Colonic mucosa (tissue), 4 donors: ENCODE measurements around the gene COL27A1. TPM values are rescaled to one million over a fixed set of nuclear protein-coding genes. Genes with fewer than 3 reads are reported as not detected.

Source experiments
- DNase-seq: peaks from one replicate; pipeline ENCODE4 v3.0.0-alpha.2; 2020
- H3K27ac ChIP-seq: fragments of 200-600 bp; one replicate; pipeline ENCODE4 v1.8.0; 2021
- H3K27me3 ChIP-seq: fragments of 200-600 bp; one replicate; pipeline ENCODE4 v1.8.0; 2021
- H3K36me3 ChIP-seq: fragments of 200-600 bp; one replicate; pipeline ENCODE4 v1.8.0; 2021
- H3K4me1 ChIP-seq: fragments of 200-600 bp; one replicate; pipeline ENCODE4 v1.8.0; 2021; ENCODE audit warnings: mild to moderate bottlenecking
- H3K4me3 ChIP-seq: fragments of 200-600 bp; one replicate; pipeline ENCODE4 v1.8.0; 2021
- H3K9ac ChIP-seq, 2 donors: one replicate each; pipeline ENCODE4 v1.7.0; 2013; ENCODE audit warnings: control low read depth in 2 of 2, low read depth in 2 of 2, low read length in 2 of 2
- H3K9me3 ChIP-seq: fragments of 200-600 bp; one replicate; pipeline ENCODE4 v1.8.0; 2021
- CTCF ChIP-seq: fragments of 200-600 bp; IDR thresholded peaks from one replicate; pipeline ENCODE4 v1.8.0; 2022; ENCODE audit warnings: antibody characterized with exemption, mild to moderate bottlenecking
- intact Hi-C: fragments of 100-400 bp; cut with DNase I; formaldehyde crosslinking; loops from one replicate; pipeline ENCODE4 v1.14.1; 2022
- total RNA-seq, 2 donors: library from RNA; stranded (reverse); fragmentation: NEBNext Ultra II Directional in 1 of 2; extraction: Animal tissue kit (Norgen Biotek cat#: 25700) in 1 of 2; gene quantifications; one replicate each; pipeline ENCODE4 v1.2.1, GENCODE V29; 2021
- donor health status: healthy.
- donor health status: DM: no; HTN: no; CAD: no.
- donor health status: DM: no; HTN: no; CAD: no.

Gene COL27A1
- total RNA-seq, 2 donors from 2014 or later, result 2.9 to 4.2 TPM

DNA sequence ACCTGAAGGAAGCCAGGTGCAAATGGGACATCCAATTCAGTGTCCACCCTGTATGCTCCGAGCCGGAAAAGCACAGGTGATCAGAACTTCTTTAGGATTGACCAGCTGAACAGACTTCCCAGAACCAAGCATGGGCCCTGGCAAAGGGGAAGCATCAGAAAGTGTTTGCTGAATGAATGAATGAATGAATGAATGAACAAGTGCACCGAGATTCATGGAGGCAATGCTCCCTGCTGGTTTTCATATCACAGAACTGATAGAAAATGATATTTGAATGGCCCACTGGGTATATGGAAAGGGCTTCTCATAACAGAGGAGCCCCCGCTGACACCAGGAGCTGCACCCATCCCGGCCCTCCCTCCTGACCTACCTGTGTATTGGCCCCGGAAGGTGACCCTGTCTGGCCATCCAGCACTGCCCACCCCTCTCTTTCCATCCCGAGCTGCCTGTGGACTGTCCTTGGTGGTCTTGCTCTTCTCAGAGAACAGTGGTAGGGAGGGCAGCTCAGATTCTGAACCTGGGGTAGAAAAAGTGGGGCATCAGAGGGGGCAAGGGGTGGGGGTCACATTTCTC, 190.2 kb downstream of the COL27A1 start:
- H3K9me3 ChIP-seq, result no peaks in the 10 kb centered on the region
- no peaks in the 10 kb centered on the region for H3K4me1 ChIP-seq
- H3K27ac ChIP-seq, result no peak overlapping the region
- no peak for DNase-seq
- intact Hi-C loops, result no loop called here
- H3K4me3 ChIP-seq, result no peak overlapping the region
- H3K9ac ChIP-seq, result no peak overlapping the region
- no peak for TF ChIP-seq CTCF
- peaks cover 34% of the 10 kb centered on the region for H3K36me3 ChIP-seq
- H3K27me3 ChIP-seq, result no peaks in the 10 kb centered on the region

GRCh38 chr9:114346146-114346545, 190.8 kb downstream of the COL27A1 start:
- intact Hi-C loops, result no loop called here
- Histone ChIP-seq H3K4me3 (no peak overlapping the region), H3K4me1 (no peaks in the 10 kb centered on the region), H3K36me3 (peaks cover 31% of the 10 kb centered on the region), H3K27me3 (no peaks in the 10 kb centered on the region), H3K9ac (no peak overlapping the region), H3K27ac (no peak overlapping the region), H3K9me3 (no peaks in the 10 kb centered on the region)
- DNase-seq, result no peak
- TF ChIP-seq CTCF, result no peak

GRCh38 chr9:114347675-114348074, 192.3 kb downstream of the COL27A1 start:
- Histone ChIP-seq H3K4me3 (no peak overlapping the region), H3K27ac (no peak overlapping the region), H3K27me3 (no peaks in the 10 kb centered on the region), H3K9me3 (no peaks in the 10 kb centered on the region), H3K4me1 (no peaks in the 10 kb centered on the region), H3K36me3 (peaks cover 31% of the 10 kb centered on the region), H3K9ac (no peak overlapping the region)
- DNase-seq, result no peak
- intact Hi-C loops, result no loop called here
- no peak for TF ChIP-seq CTCF

DNA sequence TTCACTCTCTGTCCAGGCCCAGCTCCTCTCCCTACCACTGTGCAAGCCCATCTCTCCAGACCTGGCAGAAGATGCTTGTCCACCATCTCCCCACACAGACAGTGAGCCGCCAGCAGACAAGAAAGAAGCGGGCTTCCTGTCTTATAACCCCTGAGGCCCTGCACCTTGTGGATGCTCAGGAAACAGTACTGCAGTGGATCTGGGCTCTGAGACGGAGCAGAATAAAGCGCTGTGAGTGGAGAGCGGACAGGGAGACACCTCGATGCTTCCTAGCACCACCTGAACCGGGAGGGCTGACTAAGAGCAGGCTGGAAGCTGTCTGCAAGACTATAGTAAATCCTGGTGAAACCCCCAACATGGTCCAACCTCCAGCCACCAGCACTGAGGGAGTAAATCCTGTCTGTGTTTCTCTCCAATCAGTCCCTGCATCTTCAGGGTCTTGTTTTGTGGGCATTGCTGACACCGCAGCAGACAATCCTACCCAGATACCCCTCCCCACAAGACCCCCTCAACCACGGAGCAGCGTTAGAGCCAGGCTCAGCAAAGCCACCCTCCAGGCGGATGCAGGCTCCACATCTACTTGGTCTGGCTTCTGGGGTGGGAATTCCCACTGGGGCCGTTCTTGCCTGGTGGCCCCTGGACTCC, 193.0 kb downstream of the COL27A1 start:
- no peak overlapping the region for H3K27ac ChIP-seq
- H3K36me3 ChIP-seq, result peaks cover 26% of the 10 kb centered on the region
- no peak overlapping the region for H3K9ac ChIP-seq
- H3K27me3 ChIP-seq, result no peaks in the 10 kb centered on the region
- TF ChIP-seq CTCF, result no peak
- intact Hi-C loops, result no loop called here
- DNase-seq, result no peak
- no peak overlapping the region for H3K4me3 ChIP-seq
- no peaks in the 10 kb centered on the region for H3K4me1 ChIP-seq
- no peaks in the 10 kb centered on the region for H3K9me3 ChIP-seq

GRCh38 chr9:114348906-114349482, 193.7 kb downstream of the COL27A1 start:
- H3K27ac ChIP-seq, result no peak overlapping the region
- H3K4me3 ChIP-seq, result no peak overlapping the region
- H3K36me3 ChIP-seq, result peaks cover 24% of the 10 kb centered on the region
- TF ChIP-seq CTCF, result no peak
- DNase-seq, result peak; percentile 59
- no peaks in the 10 kb centered on the region for H3K9me3 ChIP-seq
- intact Hi-C loops, result no loop called here
- no peak overlapping the region for H3K9ac ChIP-seq
- H3K27me3 ChIP-seq, result no peaks in the 10 kb centered on the region
- H3K4me1 ChIP-seq, result no peaks in the 10 kb centered on the region
